Measurements from ENCODE around the gene DNAJC21. TPM values are rescaled to one million over a fixed set of nuclear protein-coding genes. Genes with fewer than 3 reads are reported as not detected.
A peak's percentile ranks its signal among the peaks of the same experiment; 100 is the strongest.

The DNAJC21 gene
- total RNA-seq, 2 donors from 2014 or later: 49.6 to 53.5 TPM

DNA sequence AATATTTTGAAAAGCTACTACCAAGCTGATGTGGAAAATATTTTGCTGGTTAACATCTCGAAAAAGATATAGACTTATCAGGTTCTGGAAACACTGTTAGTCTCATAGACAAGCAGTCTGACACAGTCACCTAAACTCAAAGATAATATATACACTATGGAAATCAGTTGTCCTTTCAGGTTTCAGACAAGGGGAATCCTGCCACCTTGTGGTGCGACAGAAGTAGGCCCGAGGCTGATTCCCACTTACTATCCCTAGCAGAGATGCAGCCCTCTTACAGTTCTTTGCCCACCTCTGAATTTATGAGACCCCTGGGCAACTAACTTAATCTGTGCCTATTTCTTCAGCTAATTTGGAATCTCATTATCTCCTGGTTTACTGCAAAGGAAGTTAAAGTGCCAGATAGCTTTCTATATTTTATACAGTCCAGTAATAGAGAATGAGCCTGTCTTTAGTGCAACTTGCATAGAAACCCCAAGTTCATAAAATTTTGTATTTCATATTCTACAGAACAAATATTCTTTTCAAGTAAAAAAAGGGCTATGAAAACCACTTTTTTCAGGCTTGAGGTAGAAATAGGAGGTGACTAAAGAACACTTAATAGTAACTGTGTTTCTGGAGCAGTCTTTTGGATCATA lies 31.0 kb upstream of the DNAJC21 start:
- Histone ChIP-seq H3K9ac (ENCODE audit: extremely low read depth, low read length, poor library complexity, severe bottlenecking) (no peak overlapping the region), H3K4me1 (ENCODE audit: control insufficient read depth, insufficient read depth, low read length) (peaks cover 7% of the 10 kb centered on the region), H3K9me3 (ENCODE audit: control insufficient read depth, low read length) (no peaks in the 10 kb centered on the region), H3K27ac (ENCODE audit: low read depth, low read length) (no peak overlapping the region), H3K27me3 (ENCODE audit: control insufficient read depth, insufficient read depth, low read length, poor library complexity, severe bottlenecking) (no peaks in the 10 kb centered on the region), H3K36me3 (ENCODE audit: control insufficient read depth, insufficient read depth, low read length) (peaks cover 3% of the 10 kb centered on the region), H3K4me3 (ENCODE audit: low read length) (no peak overlapping the region)
- TF ChIP-seq, protein P1, sequence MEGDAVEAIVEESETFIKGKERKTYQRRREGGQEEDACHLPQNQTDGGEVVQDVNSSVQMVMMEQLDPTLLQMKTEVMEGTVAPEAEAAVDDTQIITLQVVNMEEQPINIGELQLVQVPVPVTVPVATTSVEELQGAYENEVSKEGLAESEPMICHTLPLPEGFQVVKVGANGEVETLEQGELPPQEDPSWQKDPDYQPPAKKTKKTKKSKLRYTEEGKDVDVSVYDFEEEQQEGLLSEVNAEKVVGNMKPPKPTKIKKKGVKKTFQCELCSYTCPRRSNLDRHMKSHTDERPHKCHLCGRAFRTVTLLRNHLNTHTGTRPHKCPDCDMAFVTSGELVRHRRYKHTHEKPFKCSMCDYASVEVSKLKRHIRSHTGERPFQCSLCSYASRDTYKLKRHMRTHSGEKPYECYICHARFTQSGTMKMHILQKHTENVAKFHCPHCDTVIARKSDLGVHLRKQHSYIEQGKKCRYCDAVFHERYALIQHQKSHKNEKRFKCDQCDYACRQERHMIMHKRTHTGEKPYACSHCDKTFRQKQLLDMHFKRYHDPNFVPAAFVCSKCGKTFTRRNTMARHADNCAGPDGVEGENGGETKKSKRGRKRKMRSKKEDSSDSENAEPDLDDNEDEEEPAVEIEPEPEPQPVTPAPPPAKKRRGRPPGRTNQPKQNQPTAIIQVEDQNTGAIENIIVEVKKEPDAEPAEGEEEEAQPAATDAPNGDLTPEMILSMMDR (conservative IDR thresholded peaks at IDR 0.05): peak; percentile 95
- Mint-ChIP-seq H3K36me3 (ENCODE audit: low read depth) (peaks cover 7% of the 10 kb centered on the region), H3K27ac (no peak overlapping the region), H3K27me3 (ENCODE audit: insufficient read depth) (no peaks in the 10 kb centered on the region), H3K4me3 (no peak overlapping the region), H3K9me3 (no peaks in the 10 kb centered on the region), H3K4me1 (peaks cover 15% of the 10 kb centered on the region)
- DNase-seq: peak; percentile 84
- WGBS, 2 experiments (ENCODE audit: insufficient coverage in 1 of 2, insufficient read length in 1 of 2): 0 to 5% methylated on average over 3 of the region's 3 CpGs

DNA sequence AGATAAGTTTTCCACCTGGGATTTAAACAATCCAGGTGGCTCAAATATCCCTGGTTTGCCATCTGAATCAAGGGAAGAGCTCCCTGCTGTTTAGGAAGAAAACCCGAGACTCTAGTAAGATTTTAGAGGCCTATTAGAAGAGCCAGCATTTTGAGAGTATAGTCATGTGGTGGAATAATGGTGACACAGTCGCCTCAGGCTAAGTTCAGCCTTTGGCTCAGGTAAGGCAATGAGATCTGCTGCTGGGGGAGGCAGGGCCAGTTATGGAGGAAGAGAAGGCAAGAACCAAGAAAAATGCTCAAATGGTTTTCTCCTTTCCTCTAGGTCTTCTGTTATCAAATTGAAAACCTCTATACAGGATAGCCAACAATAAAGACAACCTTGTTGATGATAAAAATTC lies 30.3 kb upstream of the DNAJC21 start:
- H3K27me3 ChIP-seq (ENCODE audit: control insufficient read depth, insufficient read depth, low read length, poor library complexity, severe bottlenecking): no peaks in the 10 kb centered on the region
- H3K4me3 Mint-ChIP-seq: no peak overlapping the region
- H3K9ac ChIP-seq (ENCODE audit: extremely low read depth, low read length, poor library complexity, severe bottlenecking): no peak overlapping the region
- peaks cover 15% of the 10 kb centered on the region for H3K4me1 Mint-ChIP-seq
- H3K27ac Mint-ChIP-seq: no peak overlapping the region
- peaks cover 7% of the 10 kb centered on the region for H3K4me1 ChIP-seq (ENCODE audit: control insufficient read depth, insufficient read depth, low read length)
- H3K9me3 ChIP-seq (ENCODE audit: control insufficient read depth, low read length): no peaks in the 10 kb centered on the region
- TF ChIP-seq, protein P1 (conservative IDR thresholded peaks at IDR 0.05): no peak
- no peaks in the 10 kb centered on the region for H3K9me3 Mint-ChIP-seq
- H3K36me3 Mint-ChIP-seq (ENCODE audit: low read depth): peaks cover 7% of the 10 kb centered on the region
- H3K27ac ChIP-seq (ENCODE audit: low read depth, low read length): no peak overlapping the region
- no peaks in the 10 kb centered on the region for H3K27me3 Mint-ChIP-seq (ENCODE audit: insufficient read depth)
- no peak overlapping the region for H3K4me3 ChIP-seq (ENCODE audit: low read length)
- WGBS, 2 experiments (ENCODE audit: insufficient coverage in 1 of 2, insufficient read length in 1 of 2): 78 to 100% methylated on average over 2 of the region's 2 CpGs
- DNase-seq: no peak
- H3K36me3 ChIP-seq (ENCODE audit: control insufficient read depth, insufficient read depth, low read length): peaks cover 3% of the 10 kb centered on the region

DNA sequence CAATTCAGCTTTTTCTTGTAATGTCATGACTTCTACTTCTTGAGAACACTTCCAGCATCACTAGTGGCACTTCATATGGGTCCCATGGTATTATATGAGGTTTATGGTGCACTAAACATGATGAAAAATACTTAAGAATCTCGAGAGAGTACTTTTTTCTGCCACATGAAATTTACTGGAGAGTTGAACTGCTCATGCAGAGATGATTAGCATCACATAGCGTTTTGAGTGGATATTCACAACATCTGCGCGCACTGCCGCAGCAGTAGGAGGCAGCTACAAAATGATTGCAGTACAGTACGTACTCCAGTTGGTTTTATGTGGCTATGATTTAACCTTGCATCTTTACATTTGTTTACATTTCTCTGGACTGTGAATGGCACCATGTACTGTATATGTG lies 28.7 kb upstream of the DNAJC21 start:
- Histone ChIP-seq H3K36me3 (ENCODE audit: control insufficient read depth, insufficient read depth, low read length) (peaks cover 13% of the 10 kb centered on the region), H3K27me3 (ENCODE audit: control insufficient read depth, insufficient read depth, low read length, poor library complexity, severe bottlenecking) (no peaks in the 10 kb centered on the region), H3K9ac (ENCODE audit: extremely low read depth, low read length, poor library complexity, severe bottlenecking) (no peak overlapping the region), H3K9me3 (ENCODE audit: control insufficient read depth, low read length) (no peaks in the 10 kb centered on the region), H3K4me3 (ENCODE audit: low read length) (no peak overlapping the region), H3K4me1 (ENCODE audit: control insufficient read depth, insufficient read depth, low read length) (peaks cover 4% of the 10 kb centered on the region), H3K27ac (ENCODE audit: low read depth, low read length) (no peak overlapping the region)
- H3K4me1 Mint-ChIP-seq: peaks cover 11% of the 10 kb centered on the region
- H3K36me3 Mint-ChIP-seq (ENCODE audit: low read depth): peaks cover 14% of the 10 kb centered on the region
- TF ChIP-seq, protein P1 (conservative IDR thresholded peaks at IDR 0.05): no peak
- H3K27ac Mint-ChIP-seq: no peak overlapping the region
- no peak overlapping the region for H3K4me3 Mint-ChIP-seq
- WGBS, 2 experiments (ENCODE audit: insufficient coverage in 1 of 2, insufficient read length in 1 of 2): 91 to 92% methylated on average over 6 of the region's 6 CpGs
- no peak for DNase-seq
- no peaks in the 10 kb centered on the region for H3K9me3 Mint-ChIP-seq
- H3K27me3 Mint-ChIP-seq (ENCODE audit: insufficient read depth): no peaks in the 10 kb centered on the region

All from endodermal cell (in vitro differentiated cells).